Pons (tissue), 1 donor: Measurements from ENCODE around the gene AFF3.

Experiments used
- DNase-seq: peaks from one replicate; pipeline ENCODE4 v3.0.0-alpha.2; 2016; ENCODE audit warnings: low spot score

Gene AFF3

DNA sequence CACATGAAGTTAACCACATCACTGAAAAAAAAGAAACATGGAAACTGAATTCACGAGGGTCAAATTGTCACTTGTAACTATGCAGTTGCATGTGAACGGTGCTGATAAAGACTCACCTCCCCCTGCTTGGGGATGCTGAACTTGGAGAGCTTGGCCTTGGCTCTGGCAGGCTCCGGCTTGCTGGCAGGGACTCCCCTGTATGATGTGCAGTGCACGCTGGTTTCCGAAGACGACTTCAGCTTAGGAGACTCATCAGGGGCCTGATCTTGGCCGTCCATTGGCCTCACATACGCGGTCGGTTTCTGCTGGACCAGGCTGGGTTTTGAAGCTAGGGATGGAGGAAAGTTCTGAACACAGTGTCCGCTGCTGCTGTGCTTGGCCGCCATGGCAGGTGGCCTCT lies 135.9 kb downstream of the AFF3 start:
- DNase-seq, result no peak

DNA sequence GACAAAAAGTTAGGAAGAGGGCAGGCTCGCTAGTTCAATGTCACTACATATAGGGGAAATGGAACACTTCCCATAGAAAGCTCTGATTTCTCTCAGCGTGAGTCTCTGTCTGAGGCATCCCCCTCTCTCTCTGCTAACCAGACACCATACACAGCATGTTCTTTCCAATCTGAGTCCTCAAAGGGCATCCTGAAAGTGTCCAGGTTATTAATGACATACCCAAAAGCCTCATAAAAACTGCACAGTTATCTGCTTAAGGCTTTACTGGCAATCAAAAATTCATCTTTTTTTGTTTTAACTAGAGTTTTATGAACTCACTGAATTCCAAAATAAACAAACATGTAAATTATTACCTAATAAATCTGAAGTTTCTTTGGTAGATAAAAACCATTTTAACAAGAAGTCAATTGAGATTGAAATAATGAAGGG lies 137.4 kb downstream of the AFF3 start:
- no peak for DNase-seq

GRCh38 chr2:100004348-100004884 lies 138.0 kb downstream of the AFF3 start:
- DNase-seq, result no peak

- no peak for DNase-seq
These were observed 140.3 kb downstream of the AFF3 start for GRCh38 chr2:100002059-100002458.

DNA sequence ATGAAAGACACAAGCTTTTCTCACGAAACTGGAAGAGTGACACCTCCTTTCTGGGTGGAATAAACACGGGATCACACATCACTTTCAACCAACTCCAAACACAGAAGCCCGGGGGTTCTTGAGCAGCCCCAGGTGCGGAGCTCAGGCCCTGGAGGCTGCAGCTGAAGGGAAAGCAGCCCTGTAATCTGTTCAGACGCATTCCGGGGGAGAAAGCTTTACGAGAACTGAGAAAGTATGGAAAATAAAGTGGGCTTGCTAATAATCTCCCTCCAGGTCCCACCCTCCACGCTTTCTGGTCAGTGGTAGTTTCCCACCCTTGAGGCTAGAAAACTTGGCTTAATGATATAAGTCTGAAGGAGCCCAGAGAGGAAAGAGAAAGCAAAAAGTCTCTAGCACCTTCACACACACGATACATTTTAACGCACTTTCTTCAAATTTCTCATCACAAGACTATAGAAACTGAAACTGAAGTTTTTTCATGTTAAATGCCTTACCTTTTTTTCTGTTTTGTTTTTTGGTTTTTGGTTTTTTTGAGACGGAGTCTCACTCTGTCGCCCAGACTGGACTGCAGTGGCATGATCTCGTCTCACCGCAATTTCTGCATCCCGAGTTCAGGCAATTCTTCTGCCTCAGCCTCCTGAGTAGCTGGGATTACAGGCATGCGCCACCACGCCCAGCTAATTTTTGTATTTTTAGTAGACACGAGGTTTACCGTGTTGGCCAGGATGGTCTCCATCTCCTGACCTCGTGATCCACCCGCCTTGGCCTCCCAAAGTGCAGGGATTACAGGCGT lies 141.3 kb downstream of the AFF3 start:
- DNase-seq, result no peak

DNA sequence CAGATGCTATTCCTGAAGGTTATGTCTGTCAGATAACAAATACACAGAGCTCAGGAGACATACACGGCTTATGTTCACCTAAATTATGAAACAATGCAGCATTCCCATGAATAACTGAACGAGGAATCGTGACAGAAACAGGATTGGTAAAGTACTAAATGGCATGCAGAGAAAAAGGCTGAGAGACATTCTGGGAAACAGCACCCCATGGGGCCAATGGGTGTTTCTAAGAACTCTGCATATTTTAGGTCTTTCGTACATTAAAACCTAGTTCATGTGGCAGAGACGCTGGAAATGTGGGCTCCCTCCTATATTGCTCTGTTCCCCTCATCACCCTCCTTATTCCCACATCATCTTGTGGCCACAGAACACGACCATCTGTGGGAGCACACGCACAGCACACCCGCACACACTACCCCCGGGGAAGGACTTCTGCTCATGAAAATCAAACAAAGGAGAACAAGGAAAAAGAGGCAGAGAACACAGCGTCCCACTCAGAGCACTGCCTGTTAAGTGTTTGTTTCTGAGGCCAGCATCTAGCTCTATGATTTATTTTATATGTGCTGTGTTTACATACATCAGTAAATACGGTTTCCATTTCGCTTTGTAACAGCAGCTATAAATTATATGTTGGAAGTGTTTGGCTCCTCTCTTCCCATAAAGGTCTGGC lies 143.6 kb downstream of the AFF3 start:
- no peak for DNase-seq

- no peak for DNase-seq
These were observed 152.5 kb downstream of the AFF3 start for GRCh38 chr2:99989905-99990304.

- no peak for DNase-seq
These were observed 153.8 kb downstream of the AFF3 start for GRCh38 chr2:99988599-99988998.

DNA sequence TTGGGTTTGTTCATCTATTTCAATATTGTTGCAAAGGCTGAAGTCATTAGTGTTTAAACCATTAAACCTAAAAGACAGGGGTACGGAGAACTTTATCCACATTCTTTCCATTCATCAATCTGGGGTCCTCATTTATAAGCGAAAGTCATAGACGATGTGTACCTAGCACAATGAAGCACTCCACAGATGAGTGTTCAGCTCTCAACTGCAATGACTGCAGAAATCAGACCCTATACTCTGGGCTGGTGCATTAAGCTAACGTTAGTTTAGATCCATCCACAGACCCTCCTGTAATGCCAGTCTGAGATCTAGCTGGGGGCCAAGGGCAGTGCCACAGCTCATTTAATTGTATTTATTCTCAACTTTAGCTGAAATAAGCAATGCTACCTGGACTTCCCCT lies 155.2 kb downstream of the AFF3 start:
- no peak for DNase-seq

- DNase-seq, result no peak
These were observed 157.4 kb downstream of the AFF3 start for GRCh38 chr2:99984799-99985515.

- DNase-seq, result no peak
These were observed 159.6 kb downstream of the AFF3 start for GRCh38 chr2:99982744-99983143.

DNA sequence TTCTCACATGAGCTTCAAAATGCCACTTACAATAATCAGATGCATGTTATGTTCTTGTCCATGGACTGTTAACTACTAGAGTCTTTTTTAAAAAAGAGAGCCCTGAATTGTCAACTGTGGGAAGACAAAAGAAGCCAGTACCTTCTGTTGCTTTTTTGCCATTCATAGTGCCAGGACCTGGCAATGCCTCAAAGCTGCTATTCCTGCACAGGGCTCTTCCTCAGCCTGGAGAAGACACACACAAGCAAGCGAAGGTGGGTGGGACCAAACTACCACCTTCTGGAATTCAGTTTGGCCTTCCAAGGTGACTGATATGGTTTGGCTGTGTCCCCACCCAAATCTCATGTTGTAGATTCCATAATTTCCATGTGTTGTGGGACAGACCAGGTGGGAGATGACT lies 160.6 kb downstream of the AFF3 start:
- no peak for DNase-seq

DNA sequence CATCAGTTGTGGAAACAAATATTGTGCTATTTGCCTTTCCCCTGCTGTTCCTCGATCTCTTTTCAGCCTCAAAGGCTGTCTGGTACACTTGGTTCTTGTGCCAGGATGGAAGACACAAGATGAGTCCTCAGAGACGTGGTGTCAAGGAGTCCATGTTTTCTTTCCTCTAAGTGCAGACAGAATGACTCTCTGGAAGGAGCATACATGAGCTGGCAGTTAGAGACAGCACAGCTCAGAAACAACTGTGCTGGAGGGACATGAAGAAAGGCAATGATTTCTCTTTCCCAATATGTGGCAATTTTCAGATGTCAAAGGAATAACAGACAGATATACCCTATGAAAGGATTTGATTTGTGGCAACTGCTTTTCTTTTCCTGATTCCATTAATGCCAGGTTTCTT lies 162.2 kb downstream of the AFF3 start:
- no peak for DNase-seq

DNA sequence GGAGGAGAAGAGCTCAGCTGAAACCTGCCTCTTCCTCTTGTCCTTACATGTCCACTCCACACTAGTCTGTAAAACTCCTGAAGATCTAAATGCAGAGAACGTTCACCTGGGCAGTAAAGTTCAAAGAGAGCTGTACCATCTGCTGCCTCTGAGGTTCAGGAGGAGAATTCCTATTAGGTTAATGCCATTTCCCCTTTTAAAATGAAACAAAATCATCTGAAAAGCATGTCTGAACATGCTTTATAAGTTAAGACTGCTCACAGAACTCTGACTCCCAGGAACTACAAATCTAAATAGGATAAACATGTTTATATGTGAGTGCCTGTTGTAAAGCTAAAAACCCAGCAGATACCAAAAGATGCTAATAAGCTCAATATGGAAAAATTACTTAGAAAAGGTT lies 164.4 kb downstream of the AFF3 start:
- DNase-seq, result no peak

GRCh38 chr2:99975386-99975785 lies 167.0 kb downstream of the AFF3 start:
- no peak for DNase-seq

DNA sequence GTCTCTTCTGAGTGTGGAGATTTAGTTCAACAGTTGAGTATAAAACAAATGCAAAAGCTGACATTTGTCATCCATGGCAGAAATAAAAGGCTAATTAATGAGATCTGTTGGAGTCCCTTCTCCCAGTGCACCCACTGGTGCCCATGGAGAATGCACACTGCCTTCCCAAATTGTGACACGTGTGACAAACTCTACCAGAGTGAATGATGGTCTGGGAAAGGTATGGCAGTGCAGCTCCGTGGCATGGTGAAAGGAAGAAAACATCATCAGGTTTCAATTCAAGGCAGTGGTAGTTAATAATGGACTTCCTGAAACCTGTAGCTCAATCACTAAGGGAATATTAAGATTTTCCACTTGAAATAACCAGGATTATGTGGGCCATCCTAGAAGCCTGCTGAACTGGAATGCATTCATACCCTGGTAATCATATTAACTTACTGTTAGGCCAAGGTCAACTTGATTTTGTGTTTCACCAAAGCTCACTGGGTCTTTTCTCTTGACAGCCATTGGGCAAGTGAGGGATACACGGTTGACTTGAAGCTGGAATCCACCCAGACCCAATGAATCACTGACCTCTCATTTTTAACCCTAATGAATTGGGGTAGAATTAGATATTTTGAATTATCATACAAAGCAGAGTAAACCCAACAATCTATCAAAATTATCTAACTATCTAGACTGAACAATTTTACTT lies 167.6 kb downstream of the AFF3 start:
- DNase-seq, result no peak

GRCh38 chr2:99974275-99974674 lies 168.1 kb downstream of the AFF3 start:
- no peak for DNase-seq

GRCh38 chr2:99971326-99971900 lies 171.0 kb downstream of the AFF3 start:
- no peak for DNase-seq

- no peak for DNase-seq
These were observed 172.0 kb downstream of the AFF3 start for GRCh38 chr2:99970292-99970868.

GRCh38 chr2:99961196-99961913 lies 181.0 kb downstream of the AFF3 start:
- no peak for DNase-seq

DNA sequence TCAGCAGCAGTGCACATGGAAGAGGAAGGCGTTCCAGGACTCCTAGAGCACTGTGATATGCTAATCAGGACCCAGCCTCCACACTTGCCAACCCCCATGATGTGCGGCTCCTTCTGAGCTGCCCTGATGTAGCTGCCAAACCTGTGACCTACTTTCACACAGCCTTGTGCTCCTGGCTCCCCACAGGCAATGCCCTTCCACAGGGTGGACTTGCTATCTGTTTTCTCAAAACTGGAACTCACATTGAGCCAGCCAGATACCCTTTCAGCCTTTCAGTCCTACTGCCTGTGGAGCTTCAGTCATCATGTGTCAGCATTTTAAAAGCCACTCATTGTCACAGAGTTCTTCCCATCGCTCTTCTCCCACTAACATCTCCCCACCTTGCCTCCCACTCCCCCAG lies 181.6 kb downstream of the AFF3 start:
- DNase-seq, result peak; percentile 14
